T-helper 22 cell (primary cell): ENCODE results near the gene MED8.

Source experiments
- DNase-seq: peaks from one replicate; pipeline ENCODE4 v3.0.0-alpha.2; 2020; ENCODE audit warnings: low read depth

The MED8 gene

GRCh38 chr1:43358746-43359693, 30.6 kb downstream of the MED8 start, which contains the start of gene CDC20:
Gene CDC20 (plus strand): TSS chr1:43358981. CDS start chr1:43359216, 235 bp downstream.
- peak; percentile 95 for DNase-seq

DNA sequence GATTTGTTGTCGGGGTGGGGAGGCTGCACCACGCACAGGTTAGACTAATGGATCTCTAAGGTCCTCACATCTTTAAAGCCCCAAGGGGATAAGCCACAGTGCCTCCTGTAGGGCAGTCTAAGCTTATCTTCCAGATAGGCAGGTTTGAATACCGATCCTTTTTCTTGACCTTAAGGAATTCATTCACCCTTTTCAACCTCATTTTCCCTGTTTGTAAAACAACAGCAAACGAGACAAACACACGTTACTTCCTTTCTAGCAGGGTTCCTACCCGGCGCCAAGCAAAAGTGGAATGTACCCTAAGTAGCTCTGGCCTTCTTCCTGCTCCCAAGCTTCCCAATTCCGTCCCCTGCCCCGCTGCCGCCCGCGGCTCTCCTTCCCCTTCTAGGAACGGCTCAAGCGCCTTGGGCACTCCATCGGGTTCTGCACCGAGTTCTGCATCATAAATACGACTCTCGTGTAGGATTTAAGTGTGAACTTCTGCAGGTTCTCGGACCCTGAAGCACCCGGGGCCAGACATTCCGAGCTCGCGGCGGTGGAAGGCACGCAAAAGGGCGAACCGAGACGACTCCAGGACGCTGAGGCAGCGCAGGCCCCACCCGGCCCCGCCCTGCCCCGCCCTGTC, 31.4 kb downstream of the MED8 start:
- no peak for DNase-seq

DNA sequence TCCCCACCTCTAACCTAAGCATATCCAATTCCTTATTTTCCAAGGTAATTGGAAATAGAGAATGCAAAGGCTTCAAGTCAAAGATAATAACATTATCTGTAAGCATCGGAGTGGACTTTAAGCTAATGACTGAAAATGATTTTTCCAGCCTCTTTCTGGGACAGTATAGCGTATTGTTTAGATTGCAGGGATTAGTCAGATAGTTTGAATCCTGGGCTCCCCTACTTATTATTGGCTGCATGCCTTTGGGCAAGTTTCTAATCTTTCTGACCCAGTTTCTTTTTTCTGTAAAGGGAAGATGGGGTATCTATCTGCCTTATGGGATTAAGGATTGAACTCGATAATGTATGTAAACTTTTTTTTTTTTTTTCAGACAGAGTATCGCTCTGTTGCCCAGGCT, 32.3 kb downstream of the MED8 start:
- DNase-seq = no peak

DNA sequence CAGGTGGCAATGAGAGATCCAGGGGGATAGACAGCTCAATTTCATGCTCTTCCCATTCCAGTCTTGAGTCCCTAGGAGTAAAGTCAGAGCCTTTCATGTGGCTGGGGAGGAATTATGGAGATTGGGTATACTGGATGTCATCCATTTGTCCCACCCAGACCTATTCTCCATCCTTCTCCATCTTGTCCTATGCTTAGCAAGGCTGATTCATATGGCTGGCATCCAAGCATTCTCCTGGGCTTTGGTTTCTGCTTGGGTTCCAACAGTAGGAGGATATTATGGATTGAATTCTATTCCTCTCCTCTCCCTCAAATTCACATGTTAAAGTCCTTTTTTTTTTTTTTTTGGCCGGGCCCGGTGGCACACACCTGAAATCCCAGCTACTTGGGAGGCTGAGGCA, 34.7 kb downstream of the MED8 start:
- no peak for DNase-seq

DNA sequence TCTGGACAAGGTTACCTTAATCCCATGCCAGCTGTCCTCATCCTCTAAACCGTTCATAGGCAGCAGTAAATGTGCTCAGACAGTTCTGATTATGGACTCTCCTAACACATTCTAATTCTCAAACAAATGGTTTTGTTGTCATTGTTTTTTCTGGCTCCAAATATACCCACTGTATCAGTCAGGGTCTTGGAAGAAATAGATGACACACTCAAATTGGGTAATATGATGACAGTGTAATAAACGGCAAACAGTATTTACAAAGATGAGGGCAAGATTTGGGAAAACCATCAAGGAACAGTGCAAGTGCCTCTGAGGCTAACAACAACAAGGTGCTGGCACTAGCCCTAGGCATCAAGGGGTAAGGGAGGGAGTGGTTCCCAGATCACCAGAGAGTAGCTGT, 35.1 kb downstream of the MED8 start:
- DNase-seq = no peak

- no peak for DNase-seq
Observed at GRCh38 chr1:43352881-43353280, 36.7 kb downstream of the MED8 start.

DNA sequence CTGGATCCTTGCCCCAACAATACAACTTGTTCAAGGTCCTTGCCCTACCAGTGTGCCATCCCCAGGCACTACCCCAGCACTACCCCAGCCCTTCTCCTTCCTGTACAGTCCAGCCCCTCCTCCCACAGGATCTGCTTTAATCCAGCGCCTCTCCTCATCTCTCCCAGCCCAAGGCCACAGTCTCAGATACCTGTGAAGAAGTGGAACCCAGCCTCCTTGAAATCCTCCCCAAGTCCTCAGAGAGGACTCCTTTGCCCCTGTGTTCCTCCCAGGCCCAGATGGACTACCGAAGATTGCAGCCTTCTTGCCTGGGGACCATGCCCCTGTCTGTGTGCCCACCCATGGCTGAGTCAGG, 37.3 kb downstream of the MED8 start:
- DNase-seq = no peak

- no peak for DNase-seq
Observed at GRCh38 chr1:43351421-43352350, 37.9 kb downstream of the MED8 start.

DNA sequence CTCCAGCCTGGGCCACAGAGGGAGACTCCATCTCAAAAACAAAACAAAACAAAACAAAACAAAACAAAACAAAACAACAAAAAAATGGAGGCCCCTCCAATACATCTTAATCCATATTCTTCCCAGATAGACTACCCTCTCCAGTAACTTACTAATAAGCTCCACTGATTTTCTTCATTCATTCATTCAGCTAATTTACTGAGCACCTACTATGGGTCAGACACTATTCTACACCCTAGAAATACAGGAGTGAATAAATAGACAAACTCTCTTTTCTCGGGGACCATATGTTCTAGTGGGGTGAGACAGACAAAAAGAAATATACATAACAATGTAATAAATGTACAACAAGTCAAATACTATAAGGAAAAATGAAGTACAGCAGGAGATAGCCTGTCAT, 38.6 kb downstream of the MED8 start:
- no peak for DNase-seq

DNA sequence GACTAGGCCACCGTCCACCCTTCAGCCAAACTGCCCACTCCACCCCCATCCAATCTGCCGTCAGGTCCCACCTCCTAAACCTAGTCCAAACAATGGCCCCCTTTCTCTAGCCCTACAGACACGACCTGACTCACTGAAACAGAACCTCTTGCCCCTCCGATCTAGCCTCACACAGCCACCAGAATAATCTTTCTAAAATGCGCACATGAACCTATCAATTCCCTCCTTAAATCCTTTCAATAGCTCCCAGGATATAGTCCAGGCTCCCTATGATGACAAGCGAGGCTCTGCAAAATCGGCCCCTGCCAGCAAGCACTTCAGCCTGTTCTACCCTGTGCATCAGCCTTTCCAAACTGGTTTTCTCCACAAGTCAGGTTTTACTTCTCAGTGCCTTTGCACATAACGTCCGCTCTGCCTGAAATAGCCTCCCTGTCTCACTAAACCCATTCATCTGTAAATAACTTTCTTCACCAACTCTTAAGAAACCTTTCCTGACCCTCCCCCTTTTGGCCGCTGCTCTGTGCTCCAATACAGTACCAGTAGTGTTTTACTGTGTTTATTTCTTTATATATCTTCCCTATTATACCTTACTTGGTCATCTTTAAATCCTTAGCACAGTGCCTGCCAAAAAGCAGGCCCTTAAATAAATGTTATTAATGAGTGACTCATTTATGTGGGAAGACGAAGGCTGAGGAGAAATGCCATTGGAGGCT, 39.9 kb downstream of the MED8 start:
- no peak for DNase-seq

DNA sequence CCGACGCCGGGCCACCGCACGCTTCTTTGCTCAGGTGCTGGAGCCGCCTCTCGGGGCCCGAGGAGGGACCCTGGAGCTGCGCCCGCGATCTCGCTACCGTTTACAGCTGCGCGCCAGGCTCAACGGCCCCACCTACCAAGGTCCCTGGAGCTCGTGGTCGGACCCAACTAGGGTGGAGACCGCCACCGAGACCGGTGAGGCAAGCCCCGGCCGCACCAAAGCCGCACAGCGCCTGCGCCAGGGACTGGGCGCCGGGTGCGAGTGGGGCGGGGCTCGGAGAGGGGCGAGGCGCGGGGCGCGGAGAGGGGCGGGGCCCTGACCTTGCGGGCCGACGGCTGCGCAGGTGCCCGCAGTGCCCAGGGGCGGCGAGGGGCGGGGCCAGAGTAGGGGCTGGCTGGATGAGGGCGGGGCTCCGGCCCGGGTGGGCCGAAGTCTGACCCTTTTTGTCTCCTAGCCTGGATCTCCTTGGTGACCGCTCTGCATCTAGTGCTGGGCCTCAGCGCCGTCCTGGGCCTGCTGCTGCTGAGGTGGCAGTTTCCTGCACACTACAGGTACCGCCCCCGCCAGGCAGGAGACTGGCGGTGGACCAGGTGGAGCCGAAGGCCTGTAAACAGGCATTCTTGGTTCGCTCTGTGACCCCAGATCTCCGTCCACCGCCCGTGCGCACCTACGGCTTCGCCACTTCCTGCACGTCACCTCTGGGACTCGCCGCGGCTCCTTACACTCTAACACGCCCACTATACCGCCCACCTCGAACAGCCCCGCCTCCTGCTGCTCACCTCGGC, 40.6 kb downstream of the MED8 start:
- peak; percentile 46 for DNase-seq

- DNase-seq = no peak
Observed at GRCh38 chr1:43348343-43348808, 41.2 kb downstream of the MED8 start.

DNA sequence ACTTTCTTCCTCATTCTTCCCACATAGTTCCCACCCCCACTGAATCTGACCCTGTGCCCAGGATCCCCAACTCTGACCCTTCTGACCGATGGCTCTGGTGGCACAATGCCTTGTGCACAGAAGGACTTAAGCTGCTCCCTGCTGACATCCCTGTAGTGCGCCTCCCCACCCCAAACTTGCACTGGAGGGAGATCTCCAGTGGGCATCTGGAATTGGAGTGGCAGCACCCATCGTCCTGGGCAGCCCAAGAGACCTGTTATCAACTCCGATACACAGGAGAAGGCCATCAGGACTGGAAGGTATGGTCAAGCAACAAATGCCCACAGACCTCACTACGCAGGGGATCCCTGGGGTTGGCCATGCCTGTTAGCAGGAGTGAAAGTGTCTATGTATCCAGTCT, 43.0 kb downstream of the MED8 start:
- DNase-seq = no peak

GRCh38 chr1:43345120-43345519, 44.5 kb downstream of the MED8 start:
- no peak for DNase-seq

DNA sequence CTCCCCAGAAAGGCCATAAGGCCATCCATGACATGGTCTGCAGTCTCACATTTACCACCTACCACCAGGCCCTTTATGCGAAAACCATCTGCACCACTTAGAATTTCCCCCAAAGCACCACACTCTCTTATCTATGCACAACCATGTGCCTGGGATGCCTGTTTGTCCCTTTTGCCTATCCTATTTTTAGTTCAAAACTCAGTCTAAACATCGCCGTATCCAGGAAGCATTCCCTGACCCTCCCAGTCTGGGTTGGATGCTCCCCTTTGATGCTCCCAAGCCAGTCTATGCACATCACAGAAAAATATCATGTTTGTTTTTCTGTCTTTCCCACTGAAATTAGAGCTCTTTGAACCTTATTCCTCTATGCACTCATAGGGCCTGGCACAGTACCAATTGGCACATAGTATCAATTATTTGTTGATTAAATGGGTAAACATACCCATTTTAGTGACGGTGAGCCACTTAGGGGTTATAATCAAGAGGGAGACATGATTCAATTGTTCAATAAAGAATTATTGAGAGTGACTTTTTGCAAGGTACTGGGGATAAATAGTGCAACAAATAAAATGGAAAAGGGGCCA, 45.2 kb downstream of the MED8 start:
- no peak for DNase-seq

- DNase-seq = no peak
Observed at GRCh38 chr1:43340559-43340958, 49.0 kb downstream of the MED8 start.

- no peak for DNase-seq
Observed at GRCh38 chr1:43339584-43340232, 49.9 kb downstream of the MED8 start.

GRCh38 chr1:43338001-43338400, 51.6 kb downstream of the MED8 start:
- DNase-seq = no peak

- no peak for DNase-seq
Observed at GRCh38 chr1:43337588-43337987, 52.0 kb downstream of the MED8 start, which contains the start of gene MPL. Gene MPL (plus strand): TSS chr1:43337818. CDS start chr1:43337849, 31 bp downstream.
